Prostate gland (tissue), 2 donors: ENCODE results near the gene CRYBG3. TPM values are rescaled to one million over a fixed set of nuclear protein-coding genes. Genes with fewer than 3 reads are reported as not detected.

Experiments
- DNase-seq: peaks from one replicate; pipeline ENCODE4 v3.0.0-alpha.2; 2019; ENCODE audit warnings: low spot score
- H3K27ac ChIP-seq, 2 donors: fragments of 200-600 bp; sonication (generic); 2 replicates each; pipeline ENCODE4 v1.5.1; 2017 to 2019
- H3K27me3 ChIP-seq: fragments of 200-600 bp; sonication (generic); replicated peaks from 2 replicates; pipeline ENCODE4 v1.5.1; 2019; ENCODE audit not compliant: insufficient read depth
- H3K36me3 ChIP-seq, 2 donors: fragments of 200-600 bp; sonication (generic); 1 replicate in 1 of 2; 2 replicates in 1 of 2; pipeline versions ENCODE4 v1.5.1 to v1.8.1; 2017 to 2019
- H3K4me1 ChIP-seq: fragments of 200-600 bp; sonication (generic); replicated peaks from 2 replicates; pipeline ENCODE4 v1.5.1; 2019
- H3K4me3 ChIP-seq, 2 donors: fragments of 200-600 bp; sonication (generic); 2 replicates each; pipeline ENCODE4 v1.5.1; 2017 to 2019
- H3K9me3 ChIP-seq: fragments of 200-600 bp; sonication (generic); 2 replicates; pipeline ENCODE4 v1.5.1; 2017
- CTCF ChIP-seq, 4 experiments: fragments of 200-600 bp in 2 of 4; fragments of 450-650 bp in 2 of 4; sonication (generic) in 2 of 4; IDR thresholded peaks; 1 replicate in 3 of 4; 2 replicates in 1 of 4; pipeline ENCODE4 v1.5.1; 2016 to 2019; ENCODE audit warnings: antibody characterized with exemption in 4 of 4, mild to moderate bottlenecking in 2 of 4, moderate library complexity in 2 of 4
- POLR2A ChIP-seq: fragments of 450-650 bp; IDR thresholded peaks from one replicate; pipeline ENCODE4 v1.6.1; 2016; ENCODE audit warnings: antibody characterized with exemption, mild to moderate bottlenecking
- POLR2AphosphoS5 ChIP-seq: sonication (generic); formaldehyde crosslinking; IDR thresholded peaks from one replicate; pipeline ENCODE4 v1.6.1; 2017; ENCODE audit warnings: antibody characterized with exemption
- whole genome bisulfite sequencing: methylation state at CpG from one replicate; pipeline ENCODE4 v1.1.5; 2018; 5-methylcytosine and 5-hydroxymethylcytosine counted together
- intact Hi-C: fragments of 100-400 bp; cut with DNase I; formaldehyde crosslinking; loops from one replicate; pipeline ENCODE4 v1.14.2; 2022
- total RNA-seq, 2 donors: library from RNA; depleted of rRNA; stranded (reverse); fragments of >200 nt; gene quantifications; one replicate each; pipeline ENCODE4 v1.1.0, GENCODE V29; 2016

The CRYBG3 gene
- total RNA-seq, 2 donors from 2014 or later: 22.0 to 23.5 TPM

GRCh38 chr3:97804471-97804870 lies 17.3 kb upstream of the CRYBG3 start:
- intact Hi-C loops: no loop called here
- H3K4me1 ChIP-seq: no peaks in the 10 kb centered on the region
- no peak overlapping the region for H3K4me3 ChIP-seq
- no peak for DNase-seq
- WGBS: 80% methylated on average over 3 of the region's 3 CpGs
- no peaks in the 10 kb centered on the region for H3K27me3 ChIP-seq
- no peaks in the 10 kb centered on the region for H3K9me3 ChIP-seq
- H3K27ac ChIP-seq: no peak overlapping the region
- no peaks in the 10 kb centered on the region for H3K36me3 ChIP-seq
- TF ChIP-seq POLR2AphosphoS5: no peak

- intact Hi-C loops: no loop called here
- DNase-seq: no peak
- 76% methylated on average over 2 of the region's 2 CpGs for WGBS
- Histone ChIP-seq H3K36me3 (no peaks in the 10 kb centered on the region), H3K4me1 (no peaks in the 10 kb centered on the region), H3K9me3 (no peaks in the 10 kb centered on the region), H3K4me3 (no peak overlapping the region), H3K27me3 (no peaks in the 10 kb centered on the region), H3K27ac (no peak overlapping the region)
- TF ChIP-seq POLR2A (no peak), CTCF (IDR thresholded peaks at IDR 0.05) (no peak), POLR2AphosphoS5 (no peak)
Measured at GRCh38 chr3:97810779-97811390, 10.9 kb upstream of the CRYBG3 start.

GRCh38 chr3:97815149-97815917 lies 6.5 kb upstream of the CRYBG3 start:
- 0% methylated on average over 1 of the region's 1 CpG for WGBS
- intact Hi-C loops: no loop called here
- DNase-seq: no peak

DNA sequence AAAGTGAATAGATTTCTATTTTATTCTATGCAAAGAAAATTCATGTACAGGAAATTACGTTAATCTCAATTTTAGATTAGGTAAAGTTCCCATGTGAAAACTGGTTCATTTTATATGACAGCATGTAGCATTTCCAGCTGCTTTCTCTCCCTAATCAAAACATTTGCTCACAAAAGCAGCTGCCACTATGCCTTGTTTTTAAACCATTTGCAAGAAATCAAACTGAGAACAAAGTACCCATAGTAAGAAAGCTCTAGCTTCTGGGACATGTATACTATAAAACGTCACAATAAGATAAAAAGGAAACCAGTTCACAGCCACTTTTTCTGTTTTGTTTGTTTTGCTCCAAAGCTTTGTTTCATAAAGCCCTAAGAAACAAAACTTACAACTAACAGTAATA lies 5.0 kb upstream of the CRYBG3 start:
- H3K9me3 ChIP-seq: no peaks in the 10 kb centered on the region
- H3K4me1 ChIP-seq: no peaks in the 10 kb centered on the region
- H3K4me3 ChIP-seq: no peak overlapping the region
- TF ChIP-seq CTCF (IDR thresholded peaks at IDR 0.05) (no peak), POLR2A (no peak), POLR2AphosphoS5 (no peak)
- WGBS: 52% methylated on average over 2 of the region's 2 CpGs
- H3K36me3 ChIP-seq: no peaks in the 10 kb centered on the region
- intact Hi-C loops: no loop called here
- H3K27me3 ChIP-seq: no peaks in the 10 kb centered on the region
- H3K27ac ChIP-seq: no peak overlapping the region
- DNase-seq: no peak

More at GRCh38 chr3:97815149-97815917, 6.5 kb upstream of the CRYBG3 start:
- no peak overlapping the region for H3K27ac ChIP-seq
- H3K9me3 ChIP-seq: no peaks in the 10 kb centered on the region
- H3K36me3 ChIP-seq: no peaks in the 10 kb centered on the region
- no peaks in the 10 kb centered on the region for H3K27me3 ChIP-seq
- no peak overlapping the region for H3K4me3 ChIP-seq
- H3K4me1 ChIP-seq: no peaks in the 10 kb centered on the region
- no peak for TF ChIP-seq POLR2A
- no peak for TF ChIP-seq CTCF (IDR thresholded peaks at IDR 0.05)
- no peak for TF ChIP-seq POLR2AphosphoS5

GRCh38 chr3:97817965-97818364 lies 3.8 kb upstream of the CRYBG3 start:
- DNase-seq: no peak

More at GRCh38 chr3:97817965-97818364, 3.8 kb upstream of the CRYBG3 start:
- Histone ChIP-seq H3K36me3 (no peaks in the 10 kb centered on the region), H3K27ac (no peak overlapping the region), H3K4me1 (no peaks in the 10 kb centered on the region), H3K27me3 (no peaks in the 10 kb centered on the region), H3K4me3 (no peak overlapping the region), H3K9me3 (no peaks in the 10 kb centered on the region)
- 83% methylated on average over 3 of the region's 3 CpGs for WGBS
- TF ChIP-seq CTCF (IDR thresholded peaks at IDR 0.05) (no peak), POLR2AphosphoS5 (no peak), POLR2A (no peak)
- intact Hi-C loops: no loop called here
